GM18517 (cell line): Measurements from ENCODE around the gene SPATA16.

ENCODE experiments used
- ATAC-seq: cut with Tn5 transposase; IDR thresholded peaks from one replicate; pipeline ENCODE4 v1.9.1; 2021; ENCODE audit warnings: mild to moderate bottlenecking, moderate library complexity; ENCODE audit not compliant: unreplicated experiment

The SPATA16 gene

GRCh38 chr3:172840913-172841312 is 300.1 kb downstream of the SPATA16 start:
- ATAC-seq: no peak

- no peak for ATAC-seq
These were observed 300.6 kb downstream of the SPATA16 start for GRCh38 chr3:172840463-172840862.

GRCh38 chr3:172839679-172840078 is 301.4 kb downstream of the SPATA16 start:
- no peak for ATAC-seq
